Kidney glomerular epithelial cell (primary cell): ENCODE measurements around the gene TEKTIP1.
"Not testable (repeated sequence)": the region's sequence is repeated elsewhere in the genome, so short reads cannot be mapped to it uniquely, and the experiment has no call there.

Source experiments
- DNase-seq: peaks from one replicate; lab custom pipeline; 2025; lab: John Stamatoyannopoulos, UW

TEKTIP1 gene

DNA sequence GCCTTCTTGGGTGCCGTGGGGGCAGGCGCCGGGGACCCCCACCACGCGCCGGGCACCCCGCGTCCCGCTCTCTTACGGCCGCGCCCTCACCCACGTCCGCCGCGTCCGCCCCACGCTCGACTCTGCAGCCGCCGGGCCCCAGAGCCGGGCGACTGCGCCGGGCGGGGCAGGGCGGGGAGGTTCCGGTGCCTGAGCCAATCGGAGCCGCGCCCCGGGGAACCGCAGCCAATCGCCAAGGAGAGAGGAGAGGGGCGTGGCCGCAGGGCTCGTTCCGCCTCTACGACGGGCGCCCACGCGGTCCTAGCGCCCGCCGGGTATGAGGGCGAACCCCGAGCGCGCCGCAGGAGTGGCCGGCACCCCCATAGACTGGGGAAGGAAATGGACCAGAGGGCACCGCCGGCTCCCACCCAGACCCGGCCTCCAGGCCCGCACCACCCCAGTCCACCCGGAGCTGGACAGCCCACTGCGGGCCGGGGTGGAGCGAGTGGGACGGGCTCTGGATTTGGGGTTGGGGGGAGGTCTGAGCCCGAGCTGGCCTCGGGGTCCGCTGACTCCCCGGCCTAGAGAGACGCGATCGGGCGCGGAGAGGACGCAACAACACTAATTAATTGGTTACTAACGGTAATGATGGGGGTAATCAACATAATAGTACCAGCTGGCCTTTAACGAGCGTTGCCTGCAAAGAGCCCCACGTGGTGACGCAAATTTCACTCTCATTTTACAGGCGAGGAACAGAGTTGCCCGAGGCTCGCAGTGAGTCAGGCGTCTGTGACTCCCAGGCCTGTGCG, 18.7 kb downstream of the TEKTIP1 start, which contains the start of gene MFSD12:
Gene MFSD12 (minus strand): TSS at position 126 of the 788 bp plus-strand sequence. CDS start 183 bp downstream, outside the sequence.
- peak; percentile 85 for DNase-seq

GRCh38 chr19:3563709-3564524, 24.9 kb downstream of the TEKTIP1 start:
- DNase-seq, result no peak

- peak; percentile 33 for DNase-seq
Measured at GRCh38 chr19:3565139-3565538, 26.2 kb downstream of the TEKTIP1 start.

- not testable (repeated sequence) for DNase-seq
Measured at GRCh38 chr19:3570042-3570441, 31.1 kb downstream of the TEKTIP1 start.

DNA sequence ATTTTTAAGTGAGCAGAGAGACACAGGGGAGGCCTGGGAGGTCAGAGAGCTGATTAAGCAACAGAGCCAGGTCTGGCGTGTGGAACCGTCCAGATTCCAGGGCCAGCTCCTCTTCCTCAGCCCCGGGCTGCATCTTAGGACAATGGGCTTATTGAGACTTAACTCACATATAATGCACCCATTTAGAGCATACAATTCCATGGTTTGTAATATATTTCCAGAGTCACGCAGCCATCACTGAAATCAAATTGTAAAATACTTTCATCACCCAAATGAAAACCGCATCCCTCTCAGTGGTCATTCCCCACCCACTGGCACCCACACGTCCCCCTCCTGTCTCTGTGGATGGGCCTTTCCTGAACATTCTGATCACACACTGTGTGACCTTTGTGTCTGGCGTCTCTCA, 31.6 kb downstream of the TEKTIP1 start:
- no peak for DNase-seq

- DNase-seq, result peak; percentile 99
Measured at GRCh38 chr19:3572132-3572854, 33.3 kb downstream of the TEKTIP1 start.

GRCh38 chr19:3572855-3573161, 33.8 kb downstream of the TEKTIP1 start, which contains the start of gene HMG20B:
HMG20B (plus strand) TSS chr19:3572944; CDS start chr19:3573310, 366 bp downstream.
- no peak for DNase-seq

DNA sequence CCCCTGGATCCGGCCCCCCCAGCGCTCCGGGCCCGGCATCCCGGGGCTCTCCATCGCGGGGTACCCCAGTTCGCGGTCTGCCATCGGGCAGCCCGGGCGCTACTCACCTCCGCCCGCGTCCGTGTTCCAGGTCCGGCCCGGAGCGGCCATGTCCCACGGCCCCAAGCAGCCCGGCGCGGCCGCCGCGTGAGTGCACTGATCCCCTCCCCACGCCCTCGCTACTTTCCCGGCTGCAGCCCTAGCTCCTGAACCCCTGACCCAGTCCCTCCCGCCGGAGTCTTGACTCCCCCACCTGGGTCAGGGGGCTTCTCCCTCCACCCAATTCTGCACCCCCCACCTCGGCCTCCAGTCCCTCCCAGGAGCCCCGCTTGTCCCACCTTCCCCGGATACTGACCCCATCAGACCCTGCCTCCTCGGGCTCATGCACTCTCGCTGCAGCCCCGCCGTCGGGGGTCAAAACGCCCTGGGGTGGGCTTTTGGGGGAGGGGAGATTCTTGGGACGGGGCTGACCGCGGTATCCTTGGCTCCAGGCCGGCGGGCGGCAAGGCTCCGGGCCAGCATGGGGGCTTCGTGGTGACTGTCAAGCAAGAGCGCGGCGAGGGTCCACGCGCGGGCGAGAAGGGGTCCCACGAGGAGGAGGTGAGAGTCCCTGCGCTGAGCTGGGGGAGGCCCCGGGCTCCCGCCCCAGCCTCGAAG, 34.3 kb downstream of the TEKTIP1 start:
- DNase-seq, result no peak

- DNase-seq, result peak; percentile 89
Measured at GRCh38 chr19:3573858-3574637, 35.1 kb downstream of the TEKTIP1 start.

- no peak for DNase-seq
Measured at GRCh38 chr19:3575260-3575741, 36.3 kb downstream of the TEKTIP1 start.

- DNase-seq, result no peak
Measured at GRCh38 chr19:3575949-3576673, 37.1 kb downstream of the TEKTIP1 start.

DNA sequence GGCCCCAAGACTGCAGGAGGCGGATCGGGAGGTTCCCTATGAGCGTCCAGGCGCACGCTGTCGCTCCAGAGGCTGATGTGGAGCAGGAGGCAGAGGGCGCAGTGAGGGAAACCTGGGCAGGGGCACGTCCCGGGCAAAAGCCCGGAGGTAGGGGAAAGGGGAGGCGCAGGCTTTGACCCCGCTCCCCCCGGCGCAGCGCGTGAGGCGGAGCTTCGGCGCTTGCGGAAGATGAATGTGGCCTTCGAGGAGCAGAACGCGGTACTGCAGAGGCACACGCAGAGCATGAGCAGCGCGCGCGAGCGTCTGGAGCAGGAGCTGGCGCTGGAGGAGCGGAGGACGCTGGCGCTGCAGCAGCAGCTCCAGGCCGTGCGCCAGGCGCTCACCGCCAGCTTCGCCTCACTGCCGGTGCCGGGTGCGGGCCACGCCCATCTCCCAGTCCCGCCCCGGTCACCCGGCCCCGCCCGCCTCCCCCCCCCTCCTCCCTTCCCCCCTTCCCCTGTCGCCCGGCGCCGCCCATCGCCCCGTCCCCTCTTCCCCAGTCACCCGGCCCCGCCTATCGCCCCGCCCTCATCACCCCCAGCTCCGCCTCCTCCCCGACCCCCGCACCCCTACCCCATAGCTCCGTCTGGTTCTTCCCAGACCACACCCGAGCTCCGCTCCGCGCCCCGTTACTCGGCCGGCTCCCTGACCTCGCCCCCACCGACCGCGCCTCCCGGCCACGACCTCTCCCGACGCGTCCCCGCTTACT, 37.9 kb downstream of the TEKTIP1 start:
- no peak for DNase-seq

GRCh38 chr19:3577723-3578344, 38.9 kb downstream of the TEKTIP1 start:
- DNase-seq, result no peak

GRCh38 chr19:3578390-3578789, 39.4 kb downstream of the TEKTIP1 start:
- no peak for DNase-seq

- DNase-seq, result peak; percentile 16
Measured at GRCh38 chr19:3580156-3580934, 41.4 kb downstream of the TEKTIP1 start.

GRCh38 chr19:3581792-3582191, 42.8 kb downstream of the TEKTIP1 start:
- DNase-seq, result not testable (repeated sequence)

DNA sequence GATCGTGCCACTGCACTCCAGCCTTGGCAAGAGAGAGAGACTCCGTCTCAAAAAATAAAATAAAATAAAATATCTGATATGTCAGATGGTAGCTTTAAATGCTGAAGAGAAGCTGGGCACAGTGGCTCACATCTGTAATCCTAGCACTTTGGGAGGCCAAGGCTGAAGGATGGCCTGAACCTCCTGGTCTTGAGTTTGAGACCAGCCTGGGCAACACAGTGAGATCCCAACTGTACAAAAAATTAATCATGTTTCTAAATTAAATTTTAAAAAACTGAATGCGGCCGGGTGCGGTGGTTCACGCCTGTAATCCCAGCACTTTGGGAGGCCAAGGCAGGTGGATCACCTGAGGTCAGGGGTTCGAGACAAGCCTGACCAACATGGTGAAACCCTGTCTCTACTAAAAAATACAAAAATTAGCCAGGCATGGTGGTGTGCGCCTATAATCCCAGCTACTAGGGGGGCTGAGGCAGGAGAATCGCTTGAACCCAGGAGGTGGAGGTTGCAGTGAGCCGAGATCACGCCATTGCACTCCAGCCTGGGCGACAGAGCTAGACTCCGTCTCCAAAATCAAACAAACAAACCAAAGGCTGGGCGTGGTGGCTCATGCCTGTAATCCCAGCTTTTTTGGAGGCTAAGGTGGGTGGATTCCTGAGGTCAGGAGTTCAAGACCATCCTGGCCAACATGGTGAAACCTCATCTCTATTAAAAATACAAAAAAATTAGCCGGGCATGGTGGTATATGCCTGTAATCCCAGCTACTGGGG, 45.2 kb downstream of the TEKTIP1 start:
- not testable (repeated sequence) for DNase-seq
